GM21447 (cell line): Measurements from ENCODE around the gene RTN4RL1.
"Not testable (repeated sequence)": the region's sequence is repeated elsewhere in the genome, so short reads cannot be mapped to it uniquely, and the experiment has no call there.

Experiments used
- ATAC-seq: cut with Tn5 transposase; IDR thresholded peaks from one replicate; pipeline ENCODE4 v1.9.1; 2021; ENCODE audit not compliant: unreplicated experiment

RTN4RL1 gene

DNA sequence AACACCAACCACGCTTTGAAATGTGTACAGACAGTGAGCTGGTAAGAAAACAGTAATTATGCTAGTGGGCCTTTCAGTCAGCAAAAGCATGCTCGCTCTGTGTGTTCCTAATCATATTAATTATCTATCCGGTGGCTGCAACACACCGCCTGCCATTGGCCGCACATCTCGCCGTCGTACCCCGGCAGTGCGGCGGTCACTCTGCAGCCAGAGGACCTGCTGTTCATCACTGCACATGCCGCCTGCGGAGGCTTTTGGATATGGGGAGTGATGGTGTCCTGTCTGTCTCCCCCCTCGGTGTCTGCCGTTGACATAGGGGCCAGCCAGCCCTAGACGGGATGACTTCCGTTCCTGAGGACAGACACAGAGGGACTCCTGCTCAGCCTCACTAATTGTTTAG is 126.8 kb downstream of the RTN4RL1 start:
- no peak for ATAC-seq

DNA sequence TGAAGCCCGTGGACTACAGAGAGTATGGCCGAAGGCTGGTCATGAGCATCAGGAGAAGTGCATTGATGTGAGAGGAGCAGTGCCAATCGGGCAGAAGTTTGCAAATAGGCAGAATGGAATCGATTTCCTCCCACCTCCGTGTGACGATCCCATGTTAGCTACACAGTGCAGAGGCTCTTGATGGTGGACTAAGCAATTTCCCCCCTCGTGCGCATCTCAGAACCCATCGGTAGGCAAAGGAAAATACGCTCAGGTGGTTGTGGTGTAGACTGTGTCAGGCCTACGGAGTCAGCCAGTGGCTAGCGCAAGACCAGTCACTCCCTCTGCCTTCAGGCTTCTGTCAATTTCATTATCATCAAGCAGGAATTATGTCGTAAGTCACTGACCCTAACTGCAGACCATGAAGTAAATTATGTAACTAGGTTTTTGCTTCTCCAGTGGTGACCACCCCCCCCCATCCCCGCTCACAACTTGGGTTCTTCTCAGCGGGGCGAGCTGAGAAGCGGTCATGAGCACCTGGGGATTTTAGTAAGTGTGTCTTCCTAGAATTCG is 128.0 kb downstream of the RTN4RL1 start:
- no peak for ATAC-seq

DNA sequence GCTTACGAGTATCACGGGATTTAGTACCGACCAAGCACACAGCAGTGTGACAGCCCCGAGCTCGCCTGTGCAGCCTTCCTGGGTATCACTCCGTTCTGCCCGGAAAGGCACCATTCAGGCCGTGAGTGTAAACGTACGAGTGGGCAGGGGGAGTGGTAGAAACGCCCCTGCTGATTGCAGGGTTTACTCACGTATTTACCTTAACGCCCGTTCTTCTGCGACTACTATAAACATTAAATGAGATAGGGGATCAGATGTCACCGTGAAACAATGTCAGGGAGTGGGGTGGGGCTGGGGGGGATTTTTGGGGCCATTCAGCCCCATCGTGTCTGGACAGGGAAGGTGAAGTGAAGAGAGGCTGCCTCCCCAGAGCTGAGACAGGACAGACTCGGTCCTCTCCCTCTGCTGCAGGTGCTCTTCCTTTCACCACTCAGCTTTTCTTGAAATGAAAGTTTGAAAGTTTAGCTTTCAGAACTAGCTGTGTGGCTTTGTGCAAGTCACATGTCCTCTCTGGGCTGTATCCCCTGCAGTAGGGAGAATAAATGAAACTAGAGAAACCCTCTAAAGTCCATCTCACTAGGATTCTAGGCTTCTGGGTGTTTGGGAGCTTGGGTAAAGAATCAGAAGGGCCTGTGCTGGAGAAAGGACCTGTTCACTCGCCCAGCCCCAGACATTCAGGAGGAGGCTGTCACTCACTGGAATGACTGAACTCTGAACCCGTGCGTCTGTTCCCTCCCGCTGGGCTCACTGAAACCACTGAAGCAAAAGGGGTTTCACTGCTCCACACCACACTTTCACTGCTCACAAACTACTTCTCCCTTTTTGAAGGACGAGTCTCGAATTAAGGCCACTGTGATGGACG is 128.7 kb downstream of the RTN4RL1 start:
- no peak for ATAC-seq

DNA sequence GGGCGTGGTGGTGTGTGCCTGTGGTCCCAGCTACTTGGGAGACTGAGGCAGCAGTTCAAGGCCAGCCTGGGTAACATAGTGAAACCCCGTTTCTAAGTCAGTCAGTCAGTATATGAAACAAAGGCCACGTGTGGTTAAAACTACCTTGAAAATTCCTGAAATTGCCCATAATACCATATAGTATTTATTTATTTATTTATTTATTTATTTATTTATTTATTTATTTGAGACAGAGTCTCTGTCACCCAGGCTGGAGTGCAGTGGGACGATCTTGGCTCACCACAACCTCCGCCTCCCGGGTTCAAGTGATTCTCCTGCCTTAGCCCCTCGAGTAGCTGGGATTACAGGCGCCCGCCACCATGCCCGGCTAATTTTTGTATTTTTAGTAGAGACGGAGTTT is 129.7 kb downstream of the RTN4RL1 start:
- ATAC-seq: not testable (repeated sequence)

DNA sequence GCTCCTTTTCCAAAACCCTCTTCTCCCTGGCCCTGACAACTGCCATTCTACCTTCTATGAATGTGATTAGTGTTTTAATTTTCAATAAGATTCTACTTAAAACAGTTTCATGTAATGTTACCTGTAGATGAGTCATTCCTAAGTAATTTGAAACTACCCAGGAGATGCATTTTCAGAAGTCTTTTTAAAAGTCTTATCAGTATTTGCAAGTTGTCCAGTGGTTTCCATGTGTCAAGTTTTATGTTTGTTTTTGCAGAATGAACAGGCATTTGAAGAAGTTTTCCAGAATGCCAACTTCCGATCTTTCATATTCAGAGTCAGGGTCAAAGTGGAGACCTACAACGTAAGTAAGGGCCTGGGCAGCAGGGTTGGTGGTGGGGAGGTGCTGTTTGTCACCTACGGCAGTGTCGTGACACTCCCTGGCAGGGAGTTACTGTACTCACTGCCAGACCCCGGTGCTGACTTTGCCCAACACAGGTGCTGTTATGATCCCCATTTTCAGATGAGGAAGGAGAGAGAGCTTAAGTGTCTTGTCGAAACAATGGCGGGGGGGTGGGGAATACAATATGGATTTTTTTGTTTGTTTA is 130.3 kb downstream of the RTN4RL1 start:
- ATAC-seq: no peak

DNA sequence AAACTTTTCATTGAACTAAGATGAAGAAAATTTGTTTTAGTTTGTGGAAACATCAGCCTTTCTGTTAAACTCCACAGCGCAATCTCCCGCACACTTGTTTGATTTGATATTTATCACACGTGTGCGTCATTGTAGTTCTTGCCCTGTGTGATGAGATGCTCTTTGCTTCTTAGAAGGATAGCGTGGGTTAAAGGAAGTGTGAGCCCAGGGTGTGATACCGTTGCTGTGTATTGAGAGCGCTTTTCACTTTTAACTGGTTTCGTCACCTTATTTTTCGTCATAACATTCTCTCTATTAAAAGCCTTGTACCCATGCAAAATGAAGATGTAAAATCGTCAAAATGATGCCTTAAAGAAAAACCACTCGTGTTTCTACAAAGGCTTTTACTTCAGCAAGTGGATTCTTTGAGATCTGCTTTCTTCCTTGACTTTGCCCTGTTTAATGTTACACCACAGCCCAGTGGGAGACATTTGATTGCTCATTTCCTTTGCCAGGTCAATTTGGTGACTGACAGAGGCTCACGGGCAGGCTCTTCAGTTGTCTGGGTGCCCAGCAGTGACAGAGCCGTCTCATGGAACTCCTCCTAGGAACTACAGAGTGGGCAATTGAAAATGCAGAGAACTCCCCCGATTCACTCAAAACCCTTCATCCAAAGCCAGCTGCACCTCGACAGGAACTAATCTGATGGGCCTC is 134.2 kb downstream of the RTN4RL1 start:
- ATAC-seq: no peak

DNA sequence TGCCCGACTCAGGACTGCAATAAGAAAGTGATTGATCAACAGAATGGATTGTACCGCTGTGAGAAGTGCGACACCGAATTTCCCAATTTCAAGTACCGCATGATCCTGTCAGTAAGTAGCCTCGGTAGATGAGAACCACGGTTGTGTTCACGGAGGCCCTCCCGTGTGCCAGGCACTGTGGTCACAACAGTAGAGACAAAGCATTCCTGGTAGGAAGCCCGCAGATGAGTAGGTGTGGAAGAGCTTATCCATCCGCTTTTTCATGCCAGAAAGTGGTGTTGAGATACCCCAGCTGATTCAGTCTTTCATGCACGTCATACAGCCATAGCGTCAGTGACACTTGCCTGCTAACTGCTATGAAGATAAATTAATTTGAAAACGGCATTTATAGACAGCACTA is 136.4 kb downstream of the RTN4RL1 start:
- no peak for ATAC-seq
